A673 (cell line): ENCODE data around the gene CFAP298. TPM values are rescaled to one million over a fixed set of nuclear protein-coding genes. Genes with fewer than 3 reads are reported as not detected.

ENCODE experiments used
- BruUV-seq: library from RNA; stranded (reverse); fragments of 400-500 nt; replicated peaks from 2 replicates; lab custom pipeline; 2021; lab: Mats Ljungman, UMichigan
- CTCF ChIA-PET: fragments of 300-600 bp; sonication (Branson Sonifier 250); formaldehyde crosslinking; loops from one replicate; lab custom pipeline; 2022; ENCODE audit warnings: antibody characterized with exemption; lab: Charles Lee
- POLR2A ChIA-PET: fragments of 300-600 bp; sonication (Branson Sonifier 250); formaldehyde crosslinking; loops from one replicate; lab custom pipeline; 2022; ENCODE audit warnings: antibody characterized with exemption; ENCODE audit not compliant: low non-redundant PET; lab: Charles Lee
- DNase-seq: peaks from one replicate; pipeline ENCODE4 v3.0.0-alpha.2; 2015; ENCODE audit warnings: low spot score
- H3K27ac ChIP-seq: fragments of 200-600 bp; sonication (generic); 2 replicates; pipeline ENCODE4 v1.5.1; 2016; ENCODE audit warnings: mixed run types, low read depth, mild to moderate bottlenecking, mixed read lengths, antibody characterized with exemption, low read length; ENCODE audit not compliant: poor library complexity, severe bottlenecking
- H3K27me3 ChIP-seq: fragments of 200-600 bp; sonication (generic); replicated peaks from 2 replicates; pipeline ENCODE4 v1.6.1; 2017; ENCODE audit warnings: mixed run types, low read depth, mild to moderate bottlenecking, mixed read lengths, antibody characterized with exemption, low read length; ENCODE audit not compliant: insufficient read depth, poor library complexity
- H3K36me3 ChIP-seq: fragments of 200-600 bp; sonication (generic); 2 replicates; pipeline ENCODE4 v1.6.1; 2016; ENCODE audit warnings: mixed run types, mild to moderate bottlenecking, mixed read lengths, antibody characterized with exemption, low read length; ENCODE audit not compliant: insufficient read depth, poor library complexity, severe bottlenecking
- H3K4me1 ChIP-seq: fragments of 200-600 bp; sonication (generic); 2 replicates; pipeline ENCODE4 v1.6.1; 2017; ENCODE audit warnings: mixed run types, mild to moderate bottlenecking, mixed read lengths, antibody characterized with exemption, low read length; ENCODE audit not compliant: insufficient read depth, poor library complexity, severe bottlenecking
- H3K4me3 ChIP-seq: fragments of 200-600 bp; sonication (generic); 2 replicates; pipeline ENCODE4 v1.5.1; 2016; ENCODE audit warnings: low read depth, mixed run types, mild to moderate bottlenecking, mixed read lengths, low read length; ENCODE audit not compliant: poor library complexity, severe bottlenecking
- H3K9me3 ChIP-seq: fragments of 200-600 bp; sonication (generic); 2 replicates; pipeline ENCODE4 v1.6.1; 2016; ENCODE audit warnings: mixed run types, low read depth, mild to moderate bottlenecking, mixed read lengths, antibody characterized with exemption, low read length; ENCODE audit not compliant: poor library complexity, severe bottlenecking
- EZH2 ChIP-seq: fragments of 200-600 bp; sonication (generic); IDR thresholded peaks from 2 replicates; pipeline ENCODE4 v1.6.1; 2017; ENCODE audit warnings: borderline replicate concordance, low read depth, mild to moderate bottlenecking, mixed read lengths, antibody characterized with exemption, low read length; ENCODE audit not compliant: poor library complexity, severe bottlenecking
- intact Hi-C: fragments of 100-400 bp; cut with micrococcal nuclease; formaldehyde crosslinking; loops from one replicate; pipeline ENCODE4 v1.10.0; 2022; ENCODE audit not compliant: unreplicated experiment
- total RNA-seq: library from RNA; stranded (reverse); gene quantifications from 2 replicates; pipeline ENCODE4 v1.2.3, GENCODE V29; 2021
- TF ChIP-seq, protein P1 (sequence below): fragments of 300-800, 200-600 bp; sonication (generic); conservative IDR thresholded peaks from 2 replicates; pipeline ENCODE4 v1.5.1; 2017; ENCODE audit warnings: low read depth, mild to moderate bottlenecking, antibody characterized with exemption, low read length, moderate library complexity, mixed read lengths

The CFAP298 gene
- total RNA-seq, 1 experiment from 2014 or later, result 55.2 TPM

DNA sequence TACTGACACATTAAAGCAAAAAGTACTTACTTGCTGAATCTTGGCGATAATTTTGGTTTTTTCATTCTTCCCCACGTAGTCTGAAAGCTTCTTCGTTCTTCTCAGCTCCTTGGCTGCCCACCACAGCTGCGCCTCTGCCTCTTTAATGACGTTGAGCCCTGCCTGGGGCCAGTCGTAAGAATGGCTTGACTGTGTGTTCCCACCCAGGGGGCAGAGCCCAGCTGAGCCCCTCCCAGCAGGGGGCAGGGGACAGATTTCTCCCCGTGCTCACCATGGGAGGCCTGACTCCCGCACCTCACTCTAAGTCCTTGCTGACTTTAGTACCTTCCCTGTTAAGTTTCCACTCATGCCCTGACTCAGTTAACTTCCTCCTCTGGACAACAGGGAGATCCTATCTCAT is 9.0 kb downstream of the CFAP298 start:
- POLR2A ChIA-PET, result no interaction called here
- Histone ChIP-seq H3K9me3 (no peaks in the 10 kb centered on the region), H3K27me3 (no peaks in the 10 kb centered on the region), H3K27ac (no peak overlapping the region), H3K4me1 (no peaks in the 10 kb centered on the region), H3K36me3 (peaks cover 64% of the 10 kb centered on the region), H3K4me3 (no peak overlapping the region)
- no TSS peak for BruUV-seq
- CTCF ChIA-PET, result no interaction called here
- TF ChIP-seq, protein P1, sequence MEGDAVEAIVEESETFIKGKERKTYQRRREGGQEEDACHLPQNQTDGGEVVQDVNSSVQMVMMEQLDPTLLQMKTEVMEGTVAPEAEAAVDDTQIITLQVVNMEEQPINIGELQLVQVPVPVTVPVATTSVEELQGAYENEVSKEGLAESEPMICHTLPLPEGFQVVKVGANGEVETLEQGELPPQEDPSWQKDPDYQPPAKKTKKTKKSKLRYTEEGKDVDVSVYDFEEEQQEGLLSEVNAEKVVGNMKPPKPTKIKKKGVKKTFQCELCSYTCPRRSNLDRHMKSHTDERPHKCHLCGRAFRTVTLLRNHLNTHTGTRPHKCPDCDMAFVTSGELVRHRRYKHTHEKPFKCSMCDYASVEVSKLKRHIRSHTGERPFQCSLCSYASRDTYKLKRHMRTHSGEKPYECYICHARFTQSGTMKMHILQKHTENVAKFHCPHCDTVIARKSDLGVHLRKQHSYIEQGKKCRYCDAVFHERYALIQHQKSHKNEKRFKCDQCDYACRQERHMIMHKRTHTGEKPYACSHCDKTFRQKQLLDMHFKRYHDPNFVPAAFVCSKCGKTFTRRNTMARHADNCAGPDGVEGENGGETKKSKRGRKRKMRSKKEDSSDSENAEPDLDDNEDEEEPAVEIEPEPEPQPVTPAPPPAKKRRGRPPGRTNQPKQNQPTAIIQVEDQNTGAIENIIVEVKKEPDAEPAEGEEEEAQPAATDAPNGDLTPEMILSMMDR, result no peak
- TF ChIP-seq EZH2, result no peak
- intact Hi-C loops, result loop anchor here (5.0 kb wide), 1 partner anchor 736 kb away; no protein-coding TSS in a partner anchor
- DNase-seq, result no peak

DNA sequence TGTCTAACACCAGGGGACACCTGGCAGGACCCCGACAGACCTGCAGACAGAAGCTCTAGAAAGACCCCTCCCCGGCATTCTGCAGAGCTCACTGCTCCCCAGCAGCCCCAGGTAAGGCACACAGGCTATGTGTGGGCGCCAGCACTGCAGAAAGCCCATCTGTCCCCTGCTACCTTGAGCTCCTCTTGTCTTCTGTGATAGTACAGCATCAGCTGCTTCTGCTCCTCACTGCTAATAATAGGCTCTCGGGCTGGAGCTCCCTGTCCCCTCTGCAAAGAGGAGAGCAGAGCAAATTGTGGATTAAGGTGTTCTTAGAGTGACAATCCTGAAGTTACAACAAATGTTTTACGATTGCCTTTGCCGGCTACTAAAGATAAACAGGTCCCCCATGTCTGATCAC is 10.1 kb downstream of the CFAP298 start:
- intact Hi-C loops, result loop anchor here (5.0 kb wide), 1 partner anchor 735 kb away; no protein-coding TSS in a partner anchor

DNA sequence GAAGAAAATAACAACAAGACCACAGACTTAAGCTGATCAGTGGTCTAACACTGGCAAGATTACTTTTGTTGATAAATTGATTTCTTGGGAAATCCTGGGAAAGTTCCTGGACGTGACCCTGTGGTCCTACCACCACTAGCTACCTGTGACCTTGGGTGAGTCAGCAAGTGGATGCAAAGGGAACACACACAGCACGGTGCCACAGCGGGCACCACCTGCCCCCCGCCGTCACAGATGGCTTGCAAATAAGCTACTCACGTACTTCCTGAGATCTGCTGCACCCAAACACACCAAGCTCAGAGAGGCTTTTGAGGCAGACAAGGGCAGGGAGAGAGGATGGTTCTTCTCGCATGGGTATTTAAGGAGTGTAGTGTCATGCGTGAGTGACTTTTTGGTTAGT is 12.7 kb downstream of the CFAP298 start:
- no TSS peak for BruUV-seq
- DNase-seq, result no peak
- Histone ChIP-seq H3K27ac (no peak overlapping the region), H3K4me1 (no peaks in the 10 kb centered on the region), H3K27me3 (no peaks in the 10 kb centered on the region), H3K9me3 (no peaks in the 10 kb centered on the region), H3K4me3 (no peak overlapping the region), H3K36me3 (peaks cover 32% of the 10 kb centered on the region)
- TF ChIP-seq EZH2, result no peak
- TF ChIP-seq, protein P1, result no peak
- intact Hi-C loops, result no loop called here
- CTCF ChIA-PET, result no interaction called here
- POLR2A ChIA-PET, result no interaction called here

More for the DNA sequence above, 10.1 kb downstream of the CFAP298 start:
- no peaks in the 10 kb centered on the region for H3K4me1 ChIP-seq
- TF ChIP-seq, protein P1, result no peak
- no peak for TF ChIP-seq EZH2
- no TSS peak for BruUV-seq
- no peak overlapping the region for H3K27ac ChIP-seq
- DNase-seq, result no peak
- peaks cover 56% of the 10 kb centered on the region for H3K36me3 ChIP-seq
- H3K9me3 ChIP-seq, result no peaks in the 10 kb centered on the region
- CTCF ChIA-PET, result interaction anchor here (0.6 to 1.8 kb wide), 2 partner anchors 12 to 199 kb away, joined by 4 read pairs; no protein-coding TSS in a partner anchor
- no peak overlapping the region for H3K4me3 ChIP-seq
- no peaks in the 10 kb centered on the region for H3K27me3 ChIP-seq
- POLR2A ChIA-PET, result interaction anchor here (0.6 kb wide), 1 partner anchor 128 kb away, joined by 4 read pairs; no protein-coding TSS in a partner anchor
